Urothelium cell line (cell line): Measurements from ENCODE around the gene TNIK.
A peak's percentile ranks its signal among the peaks of the same experiment; 100 is the strongest.
"Not testable (repeated sequence)": the region's sequence is repeated elsewhere in the genome, so short reads cannot be mapped to it uniquely, and the experiment has no call there.

Experiments
- DNase-seq: peaks from one replicate; pipeline ENCODE4 v3.0.0; 2011; ENCODE audit warnings: low spot score, mixed read lengths
- FAIRE-seq: peaks from 2 replicates; lab custom pipeline; 2011; peaks lifted over from hg19 to GRCh38; lab: Jason Lieb, UNC

TNIK gene

GRCh38 chr3:171119402-171119801, 340.8 kb downstream of the TNIK start:
- not testable (repeated sequence) for DNase-seq, FAIRE-seq

DNA sequence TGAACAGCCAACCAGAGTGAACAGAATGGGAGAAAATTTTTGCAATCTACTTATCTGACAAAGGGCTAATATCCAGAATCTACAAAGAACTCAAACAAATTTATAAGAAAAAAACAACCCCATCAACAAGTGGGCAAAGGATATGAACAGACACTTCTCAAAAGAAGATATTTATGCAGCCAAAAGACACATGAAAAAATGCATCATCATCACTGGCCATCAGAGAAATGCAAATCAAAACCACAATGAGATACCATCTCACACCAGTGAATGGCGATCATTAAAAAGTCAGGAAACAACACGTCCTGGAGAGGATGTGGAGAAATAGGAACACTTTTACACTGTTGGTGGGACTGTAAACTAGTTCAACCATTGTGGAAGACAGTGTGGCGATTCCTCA, 341.2 kb downstream of the TNIK start:
- not testable (repeated sequence) for DNase-seq, FAIRE-seq

GRCh38 chr3:171116824-171117395, 343.3 kb downstream of the TNIK start:
- FAIRE-seq (no peak), DNase-seq (no peak)

DNA sequence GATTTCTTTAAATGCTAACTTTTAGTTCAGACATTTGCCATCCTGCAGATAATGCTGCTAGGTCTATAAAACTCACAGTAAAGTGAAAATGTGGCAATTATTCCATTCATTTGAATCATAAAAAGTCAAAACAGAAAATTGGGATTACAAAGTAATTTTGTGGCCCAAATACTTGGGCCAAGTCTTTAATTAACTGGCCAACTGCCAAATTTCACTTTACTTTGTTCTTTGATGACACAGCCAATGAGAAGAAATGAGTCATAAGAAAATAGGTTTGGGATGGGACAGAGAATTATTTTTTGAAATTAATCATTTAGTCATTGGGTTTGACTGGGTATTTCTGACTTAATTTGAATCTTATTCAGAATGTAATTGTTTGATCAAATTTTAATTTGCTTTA, 343.8 kb downstream of the TNIK start:
- DNase-seq (no peak), FAIRE-seq (no peak)

DNA sequence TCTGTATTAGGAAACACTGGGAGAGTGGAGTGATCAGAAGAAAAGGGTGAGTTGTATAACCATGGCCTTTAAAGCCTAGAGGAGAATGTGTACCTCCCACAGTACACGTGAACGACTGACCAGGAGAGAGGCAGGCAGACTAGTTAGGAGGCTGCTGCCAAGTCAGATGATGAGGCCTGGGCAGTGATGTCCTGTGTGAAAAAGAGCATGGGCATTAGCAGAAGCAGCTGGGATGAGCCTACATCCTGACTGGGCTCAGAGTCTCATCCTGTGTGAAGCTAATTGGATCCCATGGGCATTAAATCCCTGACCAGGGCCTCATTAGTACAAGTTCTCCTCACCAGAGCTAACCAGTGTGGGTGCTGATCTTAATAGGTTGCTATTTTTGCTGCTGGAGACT, 344.5 kb downstream of the TNIK start:
- FAIRE-seq: no peak
- DNase-seq: no peak

GRCh38 chr3:171113716-171114115, 346.5 kb downstream of the TNIK start:
- DNase-seq: no peak
- no peak for FAIRE-seq

GRCh38 chr3:171110715-171111114, 349.5 kb downstream of the TNIK start:
- no peak for FAIRE-seq

DNA sequence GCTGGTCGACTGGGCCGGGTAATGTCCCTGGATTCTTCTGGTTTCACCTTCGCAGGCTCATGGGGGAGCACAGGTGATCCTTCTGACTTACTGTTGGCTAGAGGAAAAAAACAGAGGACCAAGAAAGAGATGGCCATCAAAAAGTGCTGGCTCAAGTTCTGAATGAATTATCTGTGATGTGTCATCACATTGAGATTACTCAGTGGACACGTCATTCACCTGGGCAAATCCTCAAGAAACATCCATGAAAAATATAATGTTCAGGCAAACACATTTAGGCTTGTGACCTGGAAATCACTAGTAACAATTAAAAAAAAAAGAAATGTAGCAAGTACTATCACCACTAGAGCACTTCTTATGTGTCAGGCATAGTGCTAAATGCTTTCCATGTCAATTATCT, 352.1 kb downstream of the TNIK start:
- DNase-seq (peak; percentile 13), FAIRE-seq (no peak)

More at GRCh38 chr3:171110715-171111114, 349.5 kb downstream of the TNIK start:
- DNase-seq: no peak

GRCh38 chr3:171103185-171103584, 357.0 kb downstream of the TNIK start:
- no peak for FAIRE-seq
- DNase-seq: no peak

DNA sequence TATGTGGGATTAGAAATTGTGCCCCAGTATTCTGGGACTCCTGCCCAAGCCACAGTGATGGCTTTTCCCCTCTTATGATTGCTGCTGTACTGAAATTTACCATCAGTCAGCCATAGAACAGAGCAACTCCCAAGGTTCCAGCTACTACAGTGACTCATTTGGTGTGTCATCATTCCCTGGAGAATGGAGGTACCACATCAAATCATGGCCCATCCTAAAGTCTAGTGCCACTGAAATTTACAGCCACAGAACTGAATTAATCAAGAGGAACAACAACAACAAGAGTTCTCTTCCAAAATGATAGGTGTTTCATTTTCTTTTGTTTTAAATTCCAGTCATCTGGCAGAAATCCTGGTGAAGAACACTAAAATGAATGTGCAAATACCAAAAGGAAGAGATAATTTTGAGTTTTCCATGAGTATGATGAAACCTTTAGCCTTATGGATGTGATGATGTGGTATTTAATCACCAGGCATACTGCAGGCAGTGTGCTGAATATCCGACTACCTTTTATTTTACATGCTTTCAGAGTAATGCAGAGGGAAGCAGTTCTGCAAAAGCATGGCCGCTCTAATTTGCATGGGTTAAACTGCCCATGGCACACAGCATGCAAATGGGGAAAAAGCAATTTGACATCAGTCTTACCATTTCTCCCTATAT, 358.1 kb downstream of the TNIK start:
- no peak for FAIRE-seq
- DNase-seq: peak; percentile 22

GRCh38 chr3:171099911-171100310, 360.3 kb downstream of the TNIK start:
- no peak for DNase-seq
- FAIRE-seq: no peak

GRCh38 chr3:171095063-171095462, 365.1 kb downstream of the TNIK start:
- no peak for DNase-seq
- no peak for FAIRE-seq

DNA sequence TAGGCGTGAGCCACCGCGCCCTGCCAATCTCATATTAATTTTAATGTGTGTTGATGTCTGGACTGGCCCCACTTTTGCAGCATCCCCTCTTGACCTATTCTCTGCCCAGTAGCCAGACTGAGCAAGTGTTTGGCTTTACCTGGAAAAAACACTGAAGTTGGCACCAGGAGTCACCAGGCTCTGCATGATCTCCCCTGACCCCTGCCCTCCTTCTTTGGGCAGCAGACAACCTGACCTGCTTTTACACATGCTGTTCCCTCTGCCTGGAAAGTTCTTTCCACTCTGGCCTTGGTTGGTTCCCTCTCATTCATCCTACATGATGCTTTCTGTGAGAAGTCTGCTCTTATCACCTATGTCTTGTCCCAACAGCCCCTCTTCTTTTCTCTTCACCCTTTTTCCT, 365.8 kb downstream of the TNIK start:
- DNase-seq (no peak), FAIRE-seq (no peak)

DNA sequence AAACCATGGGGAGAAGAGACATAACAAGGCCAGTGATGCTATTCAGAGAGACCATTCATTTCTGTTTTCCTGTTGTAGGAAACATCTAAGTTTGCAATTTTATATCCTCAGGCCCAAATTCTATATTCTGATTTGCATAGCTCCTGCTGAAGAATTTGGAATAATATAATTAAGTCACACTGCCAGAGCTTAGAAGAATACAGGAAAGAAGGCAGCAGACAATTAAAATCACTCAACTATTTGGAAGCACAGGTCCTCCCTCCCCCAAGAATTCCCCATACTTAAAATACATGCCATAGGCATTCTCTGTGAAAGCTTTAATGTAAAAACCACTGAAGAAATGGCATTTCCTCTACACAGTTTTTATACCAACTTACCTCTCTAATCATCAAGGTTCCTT, 366.7 kb downstream of the TNIK start:
- no peak for DNase-seq
- no peak for FAIRE-seq

- FAIRE-seq (no peak), DNase-seq (no peak)
These were observed 367.7 kb downstream of the TNIK start for GRCh38 chr3:171092467-171092911.

DNA sequence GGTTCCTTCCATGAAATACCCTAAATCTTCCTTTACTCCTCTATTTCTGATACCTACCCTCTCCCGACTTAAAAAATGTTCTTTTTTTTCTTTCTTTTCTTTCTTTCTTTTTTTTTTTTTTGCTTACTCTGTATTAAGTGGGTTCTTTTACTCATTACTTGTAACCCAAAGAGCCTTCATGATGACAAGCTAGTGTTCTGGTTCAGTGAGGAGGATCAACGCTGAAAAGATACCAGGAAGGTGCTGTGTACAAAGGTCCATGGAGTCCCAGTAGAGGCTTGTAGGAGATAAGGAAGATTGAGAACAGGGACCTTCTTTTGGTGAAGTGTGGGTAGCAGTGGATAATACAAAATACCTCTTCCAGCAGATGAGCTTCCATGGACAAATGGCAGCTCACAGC, 369.9 kb downstream of the TNIK start:
- FAIRE-seq (no peak), DNase-seq (no peak)

DNA sequence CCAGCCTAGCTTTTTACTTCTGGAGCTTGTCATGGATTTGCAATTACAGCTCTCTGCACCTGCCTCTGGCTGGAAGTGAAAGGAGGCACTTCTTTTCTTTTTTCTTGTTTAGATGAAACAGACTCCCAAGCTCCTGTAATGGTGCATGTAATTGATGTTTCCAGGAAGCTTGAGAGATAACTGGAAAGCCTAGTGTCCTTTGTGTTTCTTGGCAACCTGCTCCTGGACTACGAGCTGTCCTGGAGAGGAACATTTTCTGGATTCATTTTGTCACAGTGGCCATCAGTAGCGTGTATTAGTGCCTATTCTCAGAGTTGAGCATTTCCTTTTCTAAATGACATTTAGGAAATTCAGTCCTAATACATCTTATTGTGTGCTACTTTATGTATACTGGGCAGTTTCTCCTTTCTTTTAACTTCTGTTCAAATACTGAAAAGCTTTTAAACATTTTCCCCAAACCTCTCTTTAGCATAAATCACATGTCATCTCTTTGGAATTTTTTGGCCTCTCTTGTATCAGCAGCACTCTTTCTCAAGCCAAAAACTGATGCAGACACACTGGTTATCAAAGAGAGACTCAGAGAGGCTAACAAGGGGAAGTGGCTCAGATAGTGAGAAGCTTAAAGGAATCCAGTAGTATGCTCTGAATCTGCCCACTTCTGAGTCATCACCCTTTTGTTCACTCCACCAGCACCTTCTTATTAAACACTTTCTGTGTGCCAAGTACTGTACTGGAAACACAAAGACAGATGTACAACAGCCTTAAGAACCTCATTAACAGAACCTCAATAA, 371.0 kb downstream of the TNIK start:
- DNase-seq (peak; percentile 61), FAIRE-seq (no peak)

DNA sequence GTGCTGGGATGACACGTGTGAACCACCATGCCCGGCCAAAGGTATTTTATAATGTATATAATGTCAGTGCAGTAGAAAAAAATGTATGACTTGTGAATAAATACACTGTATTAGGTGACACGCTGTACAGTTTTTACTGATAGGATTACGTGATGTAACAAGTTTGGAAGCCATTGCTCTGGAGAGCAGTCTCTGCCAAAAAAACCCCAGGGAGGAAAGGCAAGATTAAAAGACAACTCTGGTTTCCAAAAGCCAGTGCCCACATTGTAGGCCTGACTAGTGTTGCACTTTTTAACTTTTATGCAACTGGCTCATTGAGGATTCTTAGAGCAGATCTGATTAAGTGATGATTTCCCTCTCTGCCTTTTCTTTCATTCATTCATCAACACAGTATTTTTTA, 371.7 kb downstream of the TNIK start:
- no peak for DNase-seq
- FAIRE-seq: no peak

- DNase-seq (no peak), FAIRE-seq (no peak)
These were observed 373.3 kb downstream of the TNIK start for GRCh38 chr3:171086914-171087313.

DNA sequence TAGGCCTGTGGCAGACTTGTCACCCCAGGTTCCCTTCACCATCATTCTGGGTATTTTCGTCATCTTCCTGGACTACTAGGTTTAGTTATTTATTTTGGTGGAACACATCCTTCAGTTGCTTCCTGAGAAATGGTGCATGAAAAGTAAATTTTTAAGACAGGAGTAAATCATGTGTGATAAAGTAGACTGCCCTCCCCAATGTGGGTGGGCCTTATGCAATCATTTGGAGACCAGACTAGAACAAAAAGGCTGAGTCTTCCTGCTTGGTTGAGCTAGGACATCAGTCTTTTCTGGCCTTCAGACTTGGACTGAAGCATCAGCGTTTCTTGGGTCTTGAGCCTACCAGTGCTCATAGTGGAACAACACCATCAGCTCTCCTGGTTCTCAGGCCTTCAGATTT, 382.9 kb downstream of the TNIK start:
- no peak for DNase-seq

GRCh38 chr3:171072432-171072831, 387.8 kb downstream of the TNIK start:
- FAIRE-seq: no peak
- DNase-seq: no peak

More for the DNA sequence above, 382.9 kb downstream of the TNIK start:
- no peak for FAIRE-seq

DNA sequence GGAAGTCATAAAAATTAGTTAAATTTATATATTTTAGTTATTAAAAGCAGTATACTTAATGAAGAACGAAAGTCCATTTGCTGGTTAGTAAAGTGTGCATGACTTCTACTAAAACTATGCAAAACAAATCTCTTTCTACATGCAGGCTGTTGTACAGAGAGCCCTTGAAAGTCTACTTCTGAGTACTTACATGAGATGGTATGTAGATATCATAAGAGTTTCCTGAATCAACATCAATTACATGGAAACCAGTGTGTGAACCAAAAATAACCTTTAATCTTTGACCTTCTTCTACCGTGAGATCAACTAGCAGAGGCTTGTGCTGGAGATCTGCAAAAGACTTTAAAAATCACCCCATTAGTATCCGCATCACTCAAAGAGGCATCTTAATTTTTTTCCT, 391.5 kb downstream of the TNIK start:
- no peak for DNase-seq
- no peak for FAIRE-seq
